Left colon (tissue), 2 donors: ENCODE measurements around the gene UBE2C. TPM values are rescaled to one million over a fixed set of nuclear protein-coding genes. Genes with fewer than 3 reads are reported as not detected.
"Not testable (repeated sequence)": the region's sequence is repeated elsewhere in the genome, so short reads cannot be mapped to it uniquely, and the experiment has no call there.

Source experiments
- ATAC-seq: fragments of 200-7000 bp; cut with Tn5 transposase; one replicate; pipeline ENCODE4 v1.9.1; 2020; ENCODE audit warnings: mild to moderate bottlenecking, moderate library complexity
- DNase-seq, 2 donors: peaks; one replicate each; pipeline ENCODE4 v3.0.0-alpha.2; 2020
- intact Hi-C, 2 donors: fragments of 100-400 bp; cut with DNase I in 1 of 2; cut with micrococcal nuclease in 1 of 2; formaldehyde crosslinking; loops; one replicate each; pipeline versions ENCODE4 v1.11.2 to v1.14.0; 2022; cut with DNase I, micrococcal nuclease
- long read RNA-seq: library from polyadenylated mRNA; unstranded; transcript quantifications from one replicate; pipeline ENCODE4 v2.0.0, GENCODE V29; 2021
- total RNA-seq, 2 donors: library from RNA; stranded (reverse); fragmentation: NEBNext Ultra II Directional; extraction: Animal tissue kit (Norgen Biotek cat#: 25700); gene quantifications; one replicate each; pipeline ENCODE4 v1.2.1, GENCODE V29; 2021
- donor health status: DM: no; HTN: no; CAD: no.
- donor health status: DM: yes; HTN: yes; CAD: no.

UBE2C gene
- 10 to 100 TPM in 1 of 2 donors, 1 to 10 TPM in 1; 6.8 to 22.3 TPM for total RNA-seq
- long read RNA-seq, transcript UBE2C-204 (6 exons, 850 nt) = major isoform, 8 of 9 reads
- long read RNA-seq, partial matches to known transcripts = 1 of 9 reads
- long read RNA-seq, other reads (novel, unspliced or antisense) = 0 of 9 reads

- DNase-seq = peak; percentile 95 to 98
- intact Hi-C loops = no loop called here
- ATAC-seq = peak; percentile 94
Measured at GRCh38 chr20:45812157-45813005, at the start of gene UBE2C. TSS of gene UBE2C (plus strand) at chr20:45812644. CDS start at chr20:45812696, 52 bp downstream.

GRCh38 chr20:45764618-45765282 lies 47.7 kb upstream of the UBE2C start:
- intact Hi-C loops = loop anchor here in 1 of 2 donors (5.0 kb wide), 1 partner anchor 452 kb away; no protein-coding TSS in a partner anchor
- not testable (repeated sequence) for ATAC-seq, DNase-seq

GRCh38 chr20:45765307-45765875 lies 47.1 kb upstream of the UBE2C start:
- DNase-seq (no peak), ATAC-seq (no peak)
- intact Hi-C loops = loop anchor here in 1 of 2 donors (5.0 kb wide), 1 partner anchor 453 kb away; no protein-coding TSS in a partner anchor

GRCh38 chr20:45765980-45766379 lies 46.5 kb upstream of the UBE2C start:
- intact Hi-C loops = loop anchor here in 1 of 2 donors (5.0 kb wide), 1 partner anchor 454 kb away; no protein-coding TSS in a partner anchor
- no peak for ATAC-seq
- no peak for DNase-seq

DNA sequence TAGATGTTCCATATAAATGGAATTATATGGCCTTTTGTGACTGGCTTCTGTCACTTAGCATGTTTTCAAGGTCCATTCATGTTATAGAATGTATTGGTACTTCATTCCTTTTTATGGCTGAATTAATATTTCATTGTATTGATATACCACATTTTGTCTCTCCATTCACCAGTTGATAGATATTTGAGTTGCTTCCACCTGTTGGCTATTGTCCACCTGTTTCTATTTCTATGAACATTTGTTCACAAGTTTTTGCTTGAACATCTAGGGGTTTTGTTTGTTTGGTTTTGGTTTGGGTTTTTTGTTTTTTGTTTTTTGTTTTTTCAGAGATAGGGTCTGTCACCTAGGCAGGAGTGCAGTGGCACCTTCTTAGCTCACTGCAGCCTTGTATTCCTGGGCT lies 44.0 kb upstream of the UBE2C start:
- DNase-seq (no peak), ATAC-seq (no peak)
- intact Hi-C loops = loop anchor here in 1 of 2 donors (5.0 kb wide), 1 partner anchor 456 kb away; no protein-coding TSS in a partner anchor

DNA sequence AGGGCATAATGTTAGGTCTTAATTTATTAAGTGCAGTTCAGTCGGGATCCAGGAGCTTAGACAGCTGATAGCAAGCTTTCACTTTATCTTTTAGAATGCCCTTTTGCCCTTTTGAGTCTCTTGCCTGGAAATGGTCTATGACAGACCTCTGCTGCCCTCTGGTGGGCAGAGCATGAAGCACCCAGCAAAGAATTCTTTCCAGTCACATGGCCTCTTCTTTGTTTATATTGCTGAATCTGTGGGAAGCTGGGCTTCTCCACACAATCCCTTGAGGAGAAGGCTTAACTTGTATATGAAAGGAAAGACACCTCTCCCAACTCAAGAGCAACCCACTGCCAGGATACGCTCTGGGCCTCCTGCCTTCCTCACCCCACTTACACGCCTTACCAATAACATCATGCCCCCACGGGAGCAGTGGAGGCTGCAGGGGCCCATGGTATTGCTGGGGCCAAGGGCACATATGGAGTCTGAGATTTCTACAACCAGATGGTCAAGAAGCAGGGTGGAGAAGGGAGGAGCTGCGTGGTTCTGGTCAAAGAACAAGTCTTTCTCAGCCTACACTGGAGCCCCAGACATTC lies 41.2 kb upstream of the UBE2C start:
- intact Hi-C loops = loop anchor here in 1 of 2 donors (10.0 kb wide), 1 partner anchor 336 kb away; no protein-coding TSS in a partner anchor
- DNase-seq (peak; percentile 69 to 87), ATAC-seq (peak; percentile 69)

DNA sequence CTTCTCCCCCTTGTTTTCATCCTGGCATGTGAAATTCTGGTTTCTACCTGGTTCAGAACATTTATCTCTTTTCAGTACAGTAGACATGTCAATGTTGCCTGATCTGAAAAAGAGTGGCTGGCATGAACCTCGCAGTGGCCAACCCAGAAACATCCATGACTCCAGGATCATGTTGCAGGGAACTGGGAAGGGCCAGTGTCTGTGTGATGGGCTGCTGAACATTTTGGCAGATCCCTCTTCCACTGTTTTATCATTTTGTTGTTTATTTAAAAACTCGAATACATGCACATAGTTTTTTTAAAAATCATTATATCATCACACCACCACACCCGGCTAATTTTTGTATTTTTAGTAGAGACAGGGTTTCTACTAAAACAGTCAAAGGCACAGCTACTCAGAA lies 39.8 kb upstream of the UBE2C start:
- no peak for ATAC-seq
- intact Hi-C loops = loop anchor here in 1 of 2 donors (10.0 kb wide), 1 partner anchor 338 kb away; no protein-coding TSS in a partner anchor
- DNase-seq = no peak

GRCh38 chr20:45774945-45775344 lies 37.5 kb upstream of the UBE2C start:
- DNase-seq (peak in 1 of 2 donors; percentile 62), ATAC-seq (peak; percentile 61)
- intact Hi-C loops = loop anchor here in 1 of 2 donors (10.0 kb wide), 1 partner anchor 340 kb away; no protein-coding TSS in a partner anchor

- DNase-seq (no peak), ATAC-seq (no peak)
- intact Hi-C loops = loop anchor here in 1 of 2 donors (10.0 kb wide), 1 partner anchor 341 kb away; no protein-coding TSS in a partner anchor
Measured at GRCh38 chr20:45775411-45775810, 37.0 kb upstream of the UBE2C start.

GRCh38 chr20:45776931-45777330 lies 35.5 kb upstream of the UBE2C start:
- ATAC-seq = no peak
- intact Hi-C loops = loop anchor here in 1 of 2 donors (10.0 kb wide), 1 partner anchor 342 kb away; no protein-coding TSS in a partner anchor

GRCh38 chr20:45779011-45779915 lies 33.2 kb upstream of the UBE2C start:
- intact Hi-C loops = loop anchor here in 1 of 2 donors (10.0 kb wide), 1 partner anchor 344 kb away; no protein-coding TSS in a partner anchor
- peak; percentile 61 for ATAC-seq
- DNase-seq = peak; percentile 80 to 93

More at GRCh38 chr20:45776931-45777330, 35.5 kb upstream of the UBE2C start:
- DNase-seq = no peak

DNA sequence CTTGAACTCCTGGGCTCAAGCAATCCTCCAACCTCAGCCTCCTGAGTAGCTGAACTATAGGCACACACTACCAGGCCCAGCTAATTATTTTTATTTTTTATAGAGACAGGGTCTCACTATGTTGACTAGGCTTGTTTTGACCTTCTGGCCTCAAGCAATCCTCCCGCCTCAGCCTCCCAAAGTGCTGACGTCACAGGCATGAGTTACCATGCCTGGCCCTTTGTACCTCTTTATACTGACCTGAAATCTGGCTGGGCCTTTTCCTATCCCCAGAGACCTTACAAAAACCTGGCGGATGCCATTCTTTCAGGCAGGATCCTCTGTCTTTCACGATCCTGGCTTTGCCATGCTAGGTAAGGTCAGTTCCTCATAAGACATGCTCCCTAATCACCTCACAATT lies 32.3 kb upstream of the UBE2C start:
- intact Hi-C loops = no loop called here
- no peak for ATAC-seq
- DNase-seq = no peak

GRCh38 chr20:45781391-45781931 lies 31.0 kb upstream of the UBE2C start:
- DNase-seq = no peak
- intact Hi-C loops = no loop called here

GRCh38 chr20:45782890-45783289 lies 29.6 kb upstream of the UBE2C start:
- DNase-seq (no peak), ATAC-seq (no peak)
- intact Hi-C loops = no loop called here

More at GRCh38 chr20:45781391-45781931, 31.0 kb upstream of the UBE2C start:
- ATAC-seq = peak; percentile 2

DNA sequence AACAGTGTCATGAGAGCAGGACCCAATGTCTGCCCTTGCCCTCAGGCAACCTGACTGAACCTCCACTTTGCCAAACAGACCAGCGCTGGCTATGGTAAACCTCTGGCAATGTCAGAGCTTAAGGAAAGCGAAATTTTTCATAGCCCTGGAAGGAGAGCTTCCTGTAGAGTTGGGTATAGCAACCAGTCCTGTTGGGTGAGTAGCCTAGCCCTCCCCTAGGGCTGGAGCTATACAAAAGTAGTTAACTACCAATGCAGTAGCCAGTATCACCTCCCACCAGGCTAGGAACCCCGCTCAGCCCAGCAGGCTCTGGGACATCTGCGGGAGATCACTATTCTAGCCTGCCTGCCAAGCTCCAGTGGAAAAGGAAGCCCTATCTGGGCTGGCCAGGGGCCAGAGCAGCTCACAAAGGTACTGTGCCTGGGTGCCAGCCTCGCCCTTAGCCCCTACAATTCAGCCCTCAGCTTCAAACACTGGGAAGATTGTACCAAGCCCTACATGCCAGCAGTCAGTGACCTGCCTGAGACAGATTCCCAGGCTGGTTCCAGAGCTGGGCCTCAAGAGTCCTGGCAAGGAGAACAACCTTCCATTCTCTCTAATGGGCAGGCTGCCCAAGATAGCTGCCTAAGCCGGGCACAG lies 28.7 kb upstream of the UBE2C start:
- peak; percentile 67 to 76 for DNase-seq
- intact Hi-C loops = no loop called here
- ATAC-seq = peak; percentile 49

GRCh38 chr20:45788351-45788750 lies 24.1 kb upstream of the UBE2C start:
- ATAC-seq (no peak), DNase-seq (no peak)
- intact Hi-C loops = no loop called here
